Measurements from ENCODE around the gene PEDS1. TPM values are rescaled to one million over a fixed set of nuclear protein-coding genes. Genes with fewer than 3 reads are reported as not detected.

Gene PEDS1
- polyA plus RNA-seq, 1 donor from 2014 or later = 10.0 TPM

DNA sequence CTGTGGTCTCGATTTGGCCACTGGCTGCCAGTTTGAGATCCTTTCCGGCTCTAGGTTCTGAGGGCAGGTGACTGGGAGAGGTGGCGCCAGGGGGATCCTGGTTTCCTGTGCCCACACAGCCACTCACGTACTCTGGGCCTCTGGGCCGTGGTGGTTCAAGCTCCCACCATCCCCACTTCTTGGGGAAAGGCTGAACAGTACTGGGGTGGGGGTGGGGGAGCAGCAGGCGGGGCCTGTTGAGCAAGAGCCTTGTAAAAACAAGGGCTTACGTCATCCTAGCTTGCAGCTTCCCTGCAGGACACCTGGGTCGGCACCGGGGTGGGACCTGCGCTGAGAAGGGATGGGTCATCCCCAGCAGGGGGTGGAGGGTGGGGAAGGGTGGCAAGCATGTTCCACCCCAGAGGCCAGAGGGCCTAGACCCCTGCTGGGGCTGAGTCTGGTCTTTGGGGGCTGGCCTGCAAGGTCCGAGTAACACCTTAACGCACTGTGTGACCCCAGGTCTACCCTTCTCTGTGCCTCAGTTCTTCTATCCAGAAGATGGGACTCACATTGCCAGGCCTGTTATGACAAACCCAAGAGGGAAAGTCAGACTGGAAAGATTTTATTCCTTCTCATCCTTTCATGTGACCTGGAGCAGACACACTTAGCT is 34.0 kb upstream of the PEDS1 start:
- Histone ChIP-seq H3K27ac (ENCODE audit: low read length) (no peak overlapping the region), H3K9ac (ENCODE audit: low read length) (no peak overlapping the region), H3K9me2 (ENCODE audit: insufficient read depth, low read length) (no peaks in the 10 kb centered on the region), H3K4me3 (ENCODE audit: low read length) (no peak overlapping the region), H4K20me1 (ENCODE audit: insufficient read depth) (no peaks in the 10 kb centered on the region), H3F3A (ENCODE audit: insufficient read depth, low read length, poor library complexity, severe bottlenecking) (no peaks in the 10 kb centered on the region), H2AFZ (ENCODE audit: low read depth, low read length) (no peak overlapping the region), H3K27me3 (ENCODE audit: insufficient read depth, low read depth, low read length) (peaks cover 7% of the 10 kb centered on the region), H3K36me3 (ENCODE audit: insufficient read depth, low read length) (no peaks in the 10 kb centered on the region), H3K79me2 (replicated peaks; ENCODE audit: insufficient read depth, low read length) (no peaks in the 10 kb centered on the region), H3K9me3 (ENCODE audit: low read length) (no peaks in the 10 kb centered on the region), H3K4me2 (ENCODE audit: low read length) (no peak overlapping the region)
- TF ChIP-seq EP300 (conservative IDR thresholded peaks at IDR 0.05; ENCODE audit: poor library complexity, severe bottlenecking) (no peak), MXI1 (conservative IDR thresholded peaks at IDR 0.05; ENCODE audit: poor library complexity, severe bottlenecking) (no peak), RAD21 (conservative IDR thresholded peaks at IDR 0.05) (no peak), SMC3 (conservative IDR thresholded peaks at IDR 0.05; ENCODE audit: poor library complexity) (no peak), TAF1 (IDR thresholded peaks at IDR 0.05; ENCODE audit: low read depth) (no peak), EZH2 (IDR thresholded peaks at IDR 0.05; ENCODE audit: borderline replicate concordance, insufficient read depth, low read length, poor library complexity, severe bottlenecking) (no peak), POLR2AphosphoS5 (IDR thresholded peaks at IDR 0.05) (no peak)
- TF ChIP-seq, protein P1, sequence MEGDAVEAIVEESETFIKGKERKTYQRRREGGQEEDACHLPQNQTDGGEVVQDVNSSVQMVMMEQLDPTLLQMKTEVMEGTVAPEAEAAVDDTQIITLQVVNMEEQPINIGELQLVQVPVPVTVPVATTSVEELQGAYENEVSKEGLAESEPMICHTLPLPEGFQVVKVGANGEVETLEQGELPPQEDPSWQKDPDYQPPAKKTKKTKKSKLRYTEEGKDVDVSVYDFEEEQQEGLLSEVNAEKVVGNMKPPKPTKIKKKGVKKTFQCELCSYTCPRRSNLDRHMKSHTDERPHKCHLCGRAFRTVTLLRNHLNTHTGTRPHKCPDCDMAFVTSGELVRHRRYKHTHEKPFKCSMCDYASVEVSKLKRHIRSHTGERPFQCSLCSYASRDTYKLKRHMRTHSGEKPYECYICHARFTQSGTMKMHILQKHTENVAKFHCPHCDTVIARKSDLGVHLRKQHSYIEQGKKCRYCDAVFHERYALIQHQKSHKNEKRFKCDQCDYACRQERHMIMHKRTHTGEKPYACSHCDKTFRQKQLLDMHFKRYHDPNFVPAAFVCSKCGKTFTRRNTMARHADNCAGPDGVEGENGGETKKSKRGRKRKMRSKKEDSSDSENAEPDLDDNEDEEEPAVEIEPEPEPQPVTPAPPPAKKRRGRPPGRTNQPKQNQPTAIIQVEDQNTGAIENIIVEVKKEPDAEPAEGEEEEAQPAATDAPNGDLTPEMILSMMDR (IDR thresholded peaks at IDR 0.05; ENCODE audit: poor library complexity, severe bottlenecking) = no peak
- TF ChIP-seq, protein P2, sequence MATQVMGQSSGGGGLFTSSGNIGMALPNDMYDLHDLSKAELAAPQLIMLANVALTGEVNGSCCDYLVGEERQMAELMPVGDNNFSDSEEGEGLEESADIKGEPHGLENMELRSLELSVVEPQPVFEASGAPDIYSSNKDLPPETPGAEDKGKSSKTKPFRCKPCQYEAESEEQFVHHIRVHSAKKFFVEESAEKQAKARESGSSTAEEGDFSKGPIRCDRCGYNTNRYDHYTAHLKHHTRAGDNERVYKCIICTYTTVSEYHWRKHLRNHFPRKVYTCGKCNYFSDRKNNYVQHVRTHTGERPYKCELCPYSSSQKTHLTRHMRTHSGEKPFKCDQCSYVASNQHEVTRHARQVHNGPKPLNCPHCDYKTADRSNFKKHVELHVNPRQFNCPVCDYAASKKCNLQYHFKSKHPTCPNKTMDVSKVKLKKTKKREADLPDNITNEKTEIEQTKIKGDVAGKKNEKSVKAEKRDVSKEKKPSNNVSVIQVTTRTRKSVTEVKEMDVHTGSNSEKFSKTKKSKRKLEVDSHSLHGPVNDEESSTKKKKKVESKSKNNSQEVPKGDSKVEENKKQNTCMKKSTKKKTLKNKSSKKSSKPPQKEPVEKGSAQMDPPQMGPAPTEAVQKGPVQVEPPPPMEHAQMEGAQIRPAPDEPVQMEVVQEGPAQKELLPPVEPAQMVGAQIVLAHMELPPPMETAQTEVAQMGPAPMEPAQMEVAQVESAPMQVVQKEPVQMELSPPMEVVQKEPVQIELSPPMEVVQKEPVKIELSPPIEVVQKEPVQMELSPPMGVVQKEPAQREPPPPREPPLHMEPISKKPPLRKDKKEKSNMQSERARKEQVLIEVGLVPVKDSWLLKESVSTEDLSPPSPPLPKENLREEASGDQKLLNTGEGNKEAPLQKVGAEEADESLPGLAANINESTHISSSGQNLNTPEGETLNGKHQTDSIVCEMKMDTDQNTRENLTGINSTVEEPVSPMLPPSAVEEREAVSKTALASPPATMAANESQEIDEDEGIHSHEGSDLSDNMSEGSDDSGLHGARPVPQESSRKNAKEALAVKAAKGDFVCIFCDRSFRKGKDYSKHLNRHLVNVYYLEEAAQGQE (IDR thresholded peaks at IDR 0.05; ENCODE audit: borderline replicate concordance) = no peak

DNA sequence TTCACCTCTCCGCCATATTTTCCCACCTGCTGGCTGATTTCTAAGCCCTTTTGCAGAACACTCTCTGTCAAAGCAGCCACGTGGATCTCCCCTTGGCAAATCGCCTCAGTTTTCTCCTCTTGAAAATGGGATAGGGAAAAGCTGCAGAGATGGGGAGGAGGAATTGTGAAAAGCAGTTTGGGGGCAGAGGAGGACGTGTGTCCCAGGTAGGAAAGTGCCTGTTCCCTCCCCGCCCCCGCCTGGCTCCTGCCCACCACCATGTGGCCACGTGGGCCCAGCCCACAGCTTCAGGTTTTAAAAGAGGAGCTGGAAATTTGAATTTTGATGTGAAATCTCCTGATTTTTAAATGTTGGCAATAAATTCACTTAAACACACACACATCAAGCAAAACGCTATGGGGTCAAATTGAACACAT is 33.5 kb upstream of the PEDS1 start:
- Histone ChIP-seq H2AFZ (ENCODE audit: low read depth, low read length) (no peak overlapping the region), H3K36me3 (ENCODE audit: insufficient read depth, low read length) (no peaks in the 10 kb centered on the region), H3K4me2 (ENCODE audit: low read length) (no peak overlapping the region), H3F3A (ENCODE audit: insufficient read depth, low read length, poor library complexity, severe bottlenecking) (no peaks in the 10 kb centered on the region), H3K27ac (ENCODE audit: low read length) (no peak overlapping the region), H4K20me1 (ENCODE audit: insufficient read depth) (no peaks in the 10 kb centered on the region), H3K79me2 (replicated peaks; ENCODE audit: insufficient read depth, low read length) (no peaks in the 10 kb centered on the region), H3K9me3 (ENCODE audit: low read length) (no peaks in the 10 kb centered on the region), H3K27me3 (ENCODE audit: insufficient read depth, low read depth, low read length) (peaks cover 3% of the 10 kb centered on the region), H3K9me2 (ENCODE audit: insufficient read depth, low read length) (no peaks in the 10 kb centered on the region), H3K9ac (ENCODE audit: low read length) (no peak overlapping the region), H3K4me3 (ENCODE audit: low read length) (no peak overlapping the region)
- TF ChIP-seq, protein P1 (IDR thresholded peaks at IDR 0.05; ENCODE audit: poor library complexity, severe bottlenecking) = no peak
- TF ChIP-seq MXI1 (conservative IDR thresholded peaks at IDR 0.05; ENCODE audit: poor library complexity, severe bottlenecking) (no peak), EZH2 (IDR thresholded peaks at IDR 0.05; ENCODE audit: borderline replicate concordance, insufficient read depth, low read length, poor library complexity, severe bottlenecking) (no peak)
- TF ChIP-seq, protein P2 (IDR thresholded peaks at IDR 0.05; ENCODE audit: borderline replicate concordance) = no peak
